ENCODE measurements around the gene RELN. TPM values are rescaled to one million over a fixed set of nuclear protein-coding genes. Genes with fewer than 3 reads are reported as not detected.
"Not testable (repeated sequence)": the region's sequence is repeated elsewhere in the genome, so short reads cannot be mapped to it uniquely, and the experiment has no call there.

The RELN gene
- total and polyA plus RNA-seq, 2 of the 13 experiments (the other 11 are each of a cell fraction or from before 2014, with no cell fraction given): 315 to 332 TPM

GRCh38 chr7:104036889-104037288 is 47.4 kb upstream of the RELN start (continued):
- 0 out of 2 replicates have a peak, but pooled peaks have one; percentile 38 for TF ChIP-seq PRDM10 (CRISPR knock-in tag; IDR thresholded peaks at IDR 0.05; ENCODE audit: low read depth)
- peak; percentile 98 for TF ChIP-seq FOSL1 (CRISPR knock-in tag; IDR thresholded peaks at IDR 0.05; ENCODE audit: borderline replicate concordance)
- peak; percentile 65 for TF ChIP-seq IKZF5 (CRISPR knock-in tag; IDR thresholded peaks at IDR 0.05)
- not testable (repeated sequence) for TF ChIP-seq ZBTB40 (IDR thresholded peaks at IDR 0.05)
- peak; percentile 35; the same call in 1 of the 2 replicates for TF ChIP-seq ZBTB40 (CRISPR knock-in tag; IDR thresholded peaks at IDR 0.05)
- 0 out of 2 replicates have a peak, but pooled peaks have one; percentile 35 for TF ChIP-seq ZNF784 (CRISPR knock-in tag; IDR thresholded peaks at IDR 0.05; ENCODE audit: borderline replicate concordance)
- TF ChIP-seq DNMT3B (CRISPR knock-in tag; conservative IDR thresholded peaks at IDR 0.05): peak; percentile 49; the same call in 1 of the 2 replicates
- TF ChIP-seq BCL6 (CRISPR knock-in tag; IDR thresholded peaks at IDR 0.05): peak; percentile 75
- TF ChIP-seq GFI1 (CRISPR knock-in tag; IDR thresholded peaks at IDR 0.05; ENCODE audit: borderline replicate concordance): peak; percentile 80
- TF ChIP-seq HNF1B (CRISPR knock-in tag; IDR thresholded peaks at IDR 0.05): 0 out of 2 replicates have a peak, but pooled peaks have one; percentile 40
